ENCODE measurements around the gene ANGPTL2.

GRCh38 chr9:127170103-127170502, 47.7 kb upstream of the ANGPTL2 start:
- no peak for TF ChIP-seq POLR2A (IDR thresholded peaks at IDR 0.05)
- TF ChIP-seq CTCF (IDR thresholded peaks at IDR 0.05): no peak
